GM12878 (cell line): ENCODE results near the gene NOP14. TPM values are rescaled to one million over a fixed set of nuclear protein-coding genes. Genes with fewer than 3 reads are reported as not detected.

Experiments used
- ATAC-seq: fragments of 200-7000 bp; cut with Tn5 transposase; 3 replicates; pipeline ENCODE4 v1.9.1; 2020; ENCODE audit warnings: mild to moderate bottlenecking, moderate library complexity
- BruUV-seq: library from RNA; stranded (reverse); fragments of 400-500 nt; replicated peaks from 2 replicates; lab custom pipeline; 2021; lab: Mats Ljungman, UMichigan
- CTCF ChIA-PET: fragments of 300-600 bp; sonication (Branson Sonifier 250); formaldehyde crosslinking; extraction: SDS; loops from one replicate; lab custom pipeline; 2021; ENCODE audit warnings: inconsistent platforms; lab: Yijun Ruan, JAX
- POLR2A ChIA-PET: fragments of 350-600 bp; formaldehyde crosslinking; extraction: SDS; loops from one replicate; lab custom pipeline; 2021; ENCODE audit warnings: inconsistent platforms; lab: Charles Lee
- RAD21 ChIA-PET: fragments of 300-600 bp; sonication (Branson Sonifier 250); formaldehyde crosslinking; loops from one replicate; lab custom pipeline; 2023; ENCODE audit warnings: antibody characterized with exemption; ENCODE audit not compliant: unreplicated experiment; lab: Charles Lee
- SMC1A ChIA-PET: fragments of 300-600 bp; sonication (Branson Sonifier 250); formaldehyde crosslinking; loops from one replicate; lab custom pipeline; 2023; ENCODE audit not compliant: unreplicated experiment, uncharacterized antibody; lab: Charles Lee
- DNase-seq: peaks from one replicate; pipeline ENCODE4 v3.0.0-alpha.2; 2011; ENCODE audit warnings: low read depth, low spot score
- FAIRE-seq: peaks from 3 replicates; lab custom pipeline; 2011; peaks lifted over from hg19 to GRCh38; lab: Jason Lieb, UNC
- H2AFZ ChIP-seq: 2 replicates; pipeline ENCODE4 v1.6.0; 2011; ENCODE audit warnings: low read depth, low read length, control low read depth; ENCODE audit not compliant: control insufficient read depth
- H3K27ac ChIP-seq: 2 replicates; pipeline ENCODE4 v1.5.1; 2011; ENCODE audit warnings: control low read depth; ENCODE audit not compliant: control insufficient read depth, insufficient read depth
- H3K27me3 ChIP-seq, 2 experiments: replicated peaks in 1 of 2; 2 replicates each; pipeline versions ENCODE4 v1.6.0 to v1.6.1; 2011; ENCODE audit warnings: low read length in 1 of 2; ENCODE audit not compliant: control insufficient read depth in 2 of 2, insufficient read depth in 2 of 2
- H3K36me3 ChIP-seq, 2 experiments: 2 replicates each; pipeline ENCODE4 v1.5.1; 2011; ENCODE audit warnings: low read length in 1 of 2; ENCODE audit not compliant: control insufficient read depth in 2 of 2, insufficient read depth in 2 of 2
- H3K4me1 ChIP-seq: 2 replicates; pipeline ENCODE4 v1.6.1; 2011; ENCODE audit warnings: mild to moderate bottlenecking, low read length, moderate library complexity, mixed read lengths; ENCODE audit not compliant: control insufficient read depth, insufficient read depth
- H3K4me2 ChIP-seq: 2 replicates; pipeline ENCODE4 v1.6.0; 2011; ENCODE audit warnings: control low read depth; ENCODE audit not compliant: control insufficient read depth, insufficient read depth
- H3K4me3 ChIP-seq: fragments of 200-600 bp; sonication (generic); 2 replicates; pipeline ENCODE4 v1.5.1; 2016
- H3K79me2 ChIP-seq: 2 replicates; pipeline ENCODE4 v1.6.0; 2011; ENCODE audit warnings: low read length; ENCODE audit not compliant: control insufficient read depth, insufficient read depth
- H3K9ac ChIP-seq: 2 replicates; pipeline ENCODE4 v1.8.0; 2011; ENCODE audit warnings: low read length, control low read depth, mixed read lengths; ENCODE audit not compliant: control insufficient read depth, insufficient read depth
- H3K9me3 ChIP-seq: replicated peaks from 3 replicates; pipeline ENCODE4 v1.5.1; 2011; ENCODE audit warnings: mild to moderate bottlenecking, low read length; ENCODE audit not compliant: control insufficient read depth, insufficient read depth
- H4K20me1 ChIP-seq: 2 replicates; pipeline ENCODE4 v1.6.0; 2011; ENCODE audit not compliant: control insufficient read depth, insufficient read depth
- CHD2 ChIP-seq: IDR thresholded peaks from 2 replicates; pipeline ENCODE4 v1.6.1; 2011; ENCODE audit warnings: low read depth, low read length, improper control_type of control experiment, borderline replicate concordance
- EP300 ChIP-seq, 2 experiments: fragments of 150-350 bp in 1 of 2; IDR thresholded peaks; 2 replicates each; pipeline ENCODE4 v1.6.1; 2011 to 2012; ENCODE audit warnings: low read depth in 2 of 2, low read length in 2 of 2, borderline replicate concordance in 1 of 2, improper control_type of control experiment in 1 of 2, inconsistent platforms in 1 of 2; ENCODE audit not compliant: control insufficient read depth in 1 of 2
- GATAD2B ChIP-seq: fragments of 450-650 bp; conservative IDR thresholded peaks from 2 replicates; pipeline ENCODE4 v1.6.1; 2017; ENCODE audit warnings: low read depth, mild to moderate bottlenecking, moderate library complexity
- NKRF ChIP-seq: fragments of 450-650 bp; conservative IDR thresholded peaks from 2 replicates; pipeline ENCODE4 v1.6.1; 2017; ENCODE audit warnings: mild to moderate bottlenecking, moderate library complexity
- RUNX3 ChIP-seq: IDR thresholded peaks from 2 replicates; pipeline ENCODE4 v1.6.1; 2012; ENCODE audit warnings: low read length, inconsistent platforms
- SIX5 ChIP-seq: IDR thresholded peaks from 2 replicates; pipeline ENCODE4 v1.6.1; 2011; ENCODE audit warnings: mild to moderate bottlenecking, low read depth, low read length, moderate library complexity; ENCODE audit not compliant: severe bottlenecking
- YY1 ChIP-seq: IDR thresholded peaks from 2 replicates; pipeline ENCODE4 v1.6.1; 2011; ENCODE audit warnings: low read depth, mild to moderate bottlenecking, low read length
- ZSCAN29 ChIP-seq: fragments of 450-650 bp; IDR thresholded peaks from 2 replicates; pipeline ENCODE4 v1.6.1; 2017; ENCODE audit warnings: mild to moderate bottlenecking, moderate library complexity
- WGBS: methylation state at CpG from one replicate; pipeline ENCODE4 v1.1.6; 2016; ENCODE audit warnings: low lambda C conversion rate; ENCODE audit not compliant: insufficient replicate concordance, insufficient coverage; ENCODE audit errors: missing lambda C conversion rate; 5-methylcytosine and 5-hydroxymethylcytosine counted together
- in situ Hi-C: fragments of 300-500 bp; cut with MboI; formaldehyde crosslinking; loops from 9 replicates; pipeline ENCODE4 v1.14.3; 2018; ENCODE audit warnings: mixed read lengths
- intact Hi-C: fragments of 100-400 bp; cut with micrococcal nuclease; formaldehyde crosslinking; loops from one replicate; pipeline ENCODE4 v1.14.2; 2022; ENCODE audit not compliant: unreplicated experiment
- polyA plus RNA-seq, 11 experiments: library from polyadenylated mRNA; depleted of rRNA in 4 of 11; unstranded in 6 of 11; stranded (reverse) in 5 of 11; fragments of >200 nt; fragmentation: Nextera tagmentation in 4 of 11; fragmentation: Illumina TruSeq in 1 of 11; extraction: Ambion mirVana in 4 of 11; extraction: Trizol in 1 of 11; gene quantifications; 1 replicate in 1 of 11; 2 replicates in 10 of 11; pipeline versions ENCODE4 v1.2.1 to v1.2.3, GENCODE V29; 2011 to 2016; ENCODE audit warnings: inconsistent platforms in 2 of 11, missing spikeins in 2 of 11, low read depth in 1 of 11
- total RNA-seq, 4 experiments: library from RNA; depleted of rRNA in 3 of 4; stranded (reverse); fragments of >200 nt in 3 of 4; fragmentation: Illumina TruSeq in 1 of 4; extraction: Trizol in 1 of 4; gene quantifications; 2 replicates each; pipeline versions ENCODE4 v1.2.1 to v1.2.3, GENCODE V29; 2013 to 2021
- TF ChIP-seq, protein P1 (sequence below): fragments of 450-650 bp; formaldehyde crosslinking; IDR thresholded peaks from 2 replicates; pipeline ENCODE4 v1.4.0; 2022; ENCODE audit warnings: mild to moderate bottlenecking, moderate library complexity
- TF ChIP-seq, protein P2 (sequence below): fragments of 450-650 bp; IDR thresholded peaks from 2 replicates; pipeline ENCODE4 v1.6.1; 2014; ENCODE audit warnings: mild to moderate bottlenecking

Gene NOP14
- total and polyA plus RNA-seq, 10 of the 15 experiments (the other 5 are each of a cell fraction or from before 2014, with no cell fraction given) = 13.8 to 80.6 (median 49.7) TPM

- TF ChIP-seq, protein P1, sequence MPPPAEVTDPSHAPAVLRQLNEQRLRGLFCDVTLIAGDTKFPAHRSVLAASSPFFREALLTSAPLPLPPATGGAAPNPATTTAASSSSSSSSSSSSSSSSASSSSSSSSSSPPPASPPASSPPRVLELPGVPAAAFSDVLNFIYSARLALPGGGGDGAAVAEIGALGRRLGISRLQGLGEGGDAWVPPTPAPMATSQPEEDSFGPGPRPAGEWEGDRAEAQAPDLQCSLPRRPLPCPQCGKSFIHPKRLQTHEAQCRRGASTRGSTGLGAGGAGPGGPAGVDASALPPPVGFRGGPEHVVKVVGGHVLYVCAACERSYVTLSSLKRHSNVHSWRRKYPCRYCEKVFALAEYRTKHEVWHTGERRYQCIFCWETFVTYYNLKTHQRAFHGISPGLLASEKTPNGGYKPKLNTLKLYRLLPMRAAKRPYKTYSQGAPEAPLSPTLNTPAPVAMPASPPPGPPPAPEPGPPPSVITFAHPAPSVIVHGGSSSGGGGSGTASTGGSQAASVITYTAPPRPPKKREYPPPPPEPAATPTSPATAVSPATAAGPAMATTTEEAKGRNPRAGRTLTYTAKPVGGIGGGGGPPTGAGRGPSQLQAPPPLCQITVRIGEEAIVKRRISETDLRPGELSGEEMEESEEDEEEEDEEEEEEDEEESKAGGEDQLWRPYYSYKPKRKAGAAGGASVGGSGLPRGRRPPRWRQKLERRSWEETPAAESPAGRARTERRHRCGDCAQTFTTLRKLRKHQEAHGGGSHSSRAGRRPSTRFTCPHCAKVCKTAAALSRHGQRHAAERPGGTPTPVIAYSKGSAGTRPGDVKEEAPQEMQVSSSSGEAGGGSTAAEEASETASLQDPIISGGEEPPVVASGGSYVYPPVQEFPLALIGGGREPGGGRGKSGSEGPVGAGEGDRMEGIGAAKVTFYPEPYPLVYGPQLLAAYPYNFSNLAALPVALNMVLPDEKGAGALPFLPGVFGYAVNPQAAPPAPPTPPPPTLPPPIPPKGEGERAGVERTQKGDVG (CRISPR knock-in tag) = no peak
Observed at GRCh38 chr4:2950221-2950989, 12.8 kb downstream of the NOP14 start (continued).

DNA sequence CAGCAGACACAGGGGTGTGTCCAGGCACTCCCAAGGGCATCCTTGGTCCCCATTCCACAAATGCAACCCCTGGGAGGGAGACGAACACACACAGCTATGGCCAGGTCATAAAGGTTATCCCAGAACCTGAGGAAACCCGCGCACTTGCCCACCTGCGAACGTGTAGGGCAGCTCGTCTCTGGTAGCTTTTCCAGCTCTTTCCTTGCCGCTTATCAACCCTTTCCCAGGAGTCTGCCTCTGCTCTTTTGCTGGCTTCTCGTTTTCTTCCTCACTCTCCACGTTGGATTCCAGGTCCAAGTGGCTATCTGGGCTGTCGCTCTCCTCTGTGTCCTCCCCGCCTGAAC lies 13.5 kb downstream of the NOP14 start:
- in situ Hi-C loops = loop anchor here (25.0 kb wide), 1 partner anchor 187 kb away; the partner anchor contains the start of gene TNIP2
- TF ChIP-seq, protein P2, sequence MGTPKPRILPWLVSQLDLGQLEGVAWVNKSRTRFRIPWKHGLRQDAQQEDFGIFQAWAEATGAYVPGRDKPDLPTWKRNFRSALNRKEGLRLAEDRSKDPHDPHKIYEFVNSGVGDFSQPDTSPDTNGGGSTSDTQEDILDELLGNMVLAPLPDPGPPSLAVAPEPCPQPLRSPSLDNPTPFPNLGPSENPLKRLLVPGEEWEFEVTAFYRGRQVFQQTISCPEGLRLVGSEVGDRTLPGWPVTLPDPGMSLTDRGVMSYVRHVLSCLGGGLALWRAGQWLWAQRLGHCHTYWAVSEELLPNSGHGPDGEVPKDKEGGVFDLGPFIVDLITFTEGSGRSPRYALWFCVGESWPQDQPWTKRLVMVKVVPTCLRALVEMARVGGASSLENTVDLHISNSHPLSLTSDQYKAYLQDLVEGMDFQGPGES = no peak
- TF ChIP-seq SIX5 (no peak), EP300 (IDR thresholded peaks at IDR 0.05; ENCODE audit: borderline replicate concordance in 1 of 2, control insufficient read depth in 1 of 2, low read depth in 2 of 2, low read length in 2 of 2) (no peak), NKRF (no peak), YY1 (no peak), ZSCAN29 (no peak), RUNX3 (no peak), GATAD2B (no peak), CHD2 (no peak)
- TF ChIP-seq, all 136 proteins: peak for 0

More for the DNA sequence above, 13.5 kb downstream of the NOP14 start:
- DNase-seq = no peak
- Histone ChIP-seq H3K9me3 (no peaks in the 10 kb centered on the region), H3K9ac (no peak overlapping the region), H3K4me1 (peaks cover 12% of the 10 kb centered on the region), H3K4me2 (no peak overlapping the region), H3K27ac (no peak overlapping the region), H3K79me2 (peaks cover 9% of the 10 kb centered on the region), H3K4me3 (no peak overlapping the region), H4K20me1 (no peaks in the 10 kb centered on the region; the same call in 1 of the 2 replicates), H2AFZ (no peak overlapping the region), H3K27me3 (no peaks in the 10 kb centered on the region), H3K36me3 (peaks cover 50 to 63% of the 10 kb centered on the region in 2 experiments)
- intact Hi-C loops = no loop called here
- no peak for ATAC-seq
- no TSS peak for BruUV-seq
- 90% methylated on average over 11 of the region's 11 CpGs for WGBS
- FAIRE-seq = no peak
- ChIA-PET RAD21 (no interaction called here), SMC1A (interaction anchor here (0.5 to 9.4 kb wide), 2 partner anchors 12 to 68 kb away, joined by 3 to 65 read pairs; no protein-coding TSS in a partner anchor), POLR2A (interaction anchor here (1.1 kb wide), 1 partner anchor 13 kb away, joined by 3 read pairs; no protein-coding TSS in a partner anchor), CTCF (interaction anchor here (1.0 to 2.2 kb wide), 5 partner anchors 8 to 280 kb away, joined by 3 to 10 read pairs (median 4); no protein-coding TSS in a partner anchor)
